Activated CD8-positive, alpha-beta memory T cell treated with anti-CD3 and anti-CD28 coated beads for 4 hours (primary cell): Measurements from ENCODE around the gene RGS13.
A peak's percentile ranks its signal among the peaks of the same experiment; 100 is the strongest.

ENCODE experiments used
- DNase-seq, 2 donors: peaks; one replicate each; pipeline ENCODE4 v3.0.0-alpha.2; 2020; ENCODE audit warnings: low read depth in 2 of 2

The RGS13 gene

DNA sequence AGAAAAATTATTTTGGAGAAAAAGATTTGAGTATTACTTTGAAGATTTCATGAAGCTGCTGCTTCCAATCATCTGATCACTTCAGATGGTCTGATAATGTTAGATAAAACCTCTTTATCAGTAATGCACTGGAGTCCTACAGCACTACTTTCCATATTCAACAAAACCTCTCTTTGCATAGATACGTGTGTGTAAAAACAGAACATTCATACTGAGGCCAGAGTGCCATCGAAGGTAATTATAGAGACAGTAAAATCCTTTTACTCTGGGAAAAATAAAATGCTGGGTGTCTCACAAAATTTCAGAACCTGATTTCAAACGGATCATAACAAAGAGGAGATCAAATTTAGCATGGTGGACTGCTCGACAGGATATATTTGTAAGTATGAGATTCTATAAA, at the start of gene RGS13:
TSS of gene RGS13 (plus strand) at position 209 of the 400 bp plus-strand sequence. CDS start 8,188 bp downstream, outside the sequence.
- no peak for DNase-seq

- DNase-seq, result no peak
Observed at GRCh38 chr1:192587386-192588266, 48.3 kb upstream of the RGS13 start.

- no peak for DNase-seq
Observed at GRCh38 chr1:192588546-192588945, 47.4 kb upstream of the RGS13 start.

GRCh38 chr1:192589813-192590212, 46.1 kb upstream of the RGS13 start:
- no peak for DNase-seq

DNA sequence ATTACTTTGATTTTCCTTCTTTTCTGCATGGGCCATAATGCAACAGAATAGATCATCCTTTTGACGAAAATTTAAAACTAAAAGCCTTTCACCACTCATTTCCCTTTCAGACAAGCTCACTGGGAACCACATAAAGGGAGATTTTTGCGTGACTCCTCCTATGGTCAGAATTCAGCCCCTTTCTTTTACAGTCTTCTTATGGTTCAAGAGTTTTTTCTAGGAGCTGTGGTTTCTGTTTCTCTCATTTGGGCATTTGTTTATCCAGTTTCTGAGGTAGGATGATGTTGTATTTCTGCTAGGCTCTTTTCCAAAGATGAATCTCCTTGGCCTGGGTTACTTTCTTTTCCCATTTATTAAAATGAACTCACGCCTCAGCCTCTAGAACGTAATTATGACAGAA, 43.4 kb upstream of the RGS13 start:
- DNase-seq, result no peak

DNA sequence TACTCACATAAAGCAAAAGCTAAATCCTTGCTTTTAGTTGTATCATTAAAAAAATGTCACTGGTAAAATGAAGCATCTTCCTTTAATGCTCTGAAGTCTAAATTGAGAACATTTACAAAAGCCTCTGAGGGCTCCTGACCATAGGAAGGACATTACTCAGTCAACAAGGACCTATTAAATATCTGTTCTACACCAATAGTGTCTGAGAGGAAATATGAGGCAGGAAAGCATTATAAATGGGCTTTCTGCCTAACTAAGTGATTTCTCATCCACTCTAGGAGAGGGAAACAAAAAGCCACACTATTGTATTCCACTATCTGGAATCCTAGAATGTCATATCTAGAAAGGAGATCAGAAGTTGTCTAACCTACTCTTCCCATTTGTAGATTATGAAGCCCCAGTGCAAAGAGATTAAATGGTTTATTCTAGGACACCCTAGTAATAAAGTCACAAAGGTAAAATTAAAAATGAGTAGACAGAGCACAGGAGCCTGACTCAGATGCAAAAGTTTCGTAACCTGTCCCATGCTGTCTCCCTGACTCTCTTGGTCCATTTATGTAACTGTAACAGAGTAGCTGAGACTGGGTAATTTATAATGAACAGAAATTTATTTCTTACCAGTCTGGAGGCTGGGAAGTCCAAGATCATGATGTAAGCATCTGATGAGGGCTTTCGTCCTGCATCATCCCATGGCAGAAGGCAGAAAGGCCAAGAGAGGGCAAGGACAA, 42.8 kb upstream of the RGS13 start:
- no peak for DNase-seq

DNA sequence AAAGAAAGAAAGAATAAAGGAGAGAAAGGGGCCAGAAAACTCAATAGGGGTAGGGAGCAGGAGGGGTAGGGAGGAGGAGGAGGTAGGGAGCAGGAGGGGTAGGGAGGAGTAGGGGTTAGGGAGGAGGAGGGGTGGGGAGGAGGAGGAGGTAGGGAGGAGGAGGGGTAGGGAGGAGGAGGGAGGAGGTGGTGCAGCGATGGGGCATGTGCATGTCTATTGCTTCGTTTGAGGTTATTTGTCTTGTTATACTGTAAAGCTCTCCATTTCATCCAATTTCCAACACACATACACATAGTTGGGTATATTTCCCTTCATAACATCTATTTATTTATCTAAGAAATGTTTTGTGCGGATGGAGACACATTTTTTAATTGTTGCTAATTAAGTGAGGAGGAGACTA, 40.6 kb upstream of the RGS13 start:
- DNase-seq, result no peak

GRCh38 chr1:192598589-192598988, 37.4 kb upstream of the RGS13 start:
- DNase-seq, result no peak

- DNase-seq, result no peak
Observed at GRCh38 chr1:192600275-192600674, 35.7 kb upstream of the RGS13 start.

DNA sequence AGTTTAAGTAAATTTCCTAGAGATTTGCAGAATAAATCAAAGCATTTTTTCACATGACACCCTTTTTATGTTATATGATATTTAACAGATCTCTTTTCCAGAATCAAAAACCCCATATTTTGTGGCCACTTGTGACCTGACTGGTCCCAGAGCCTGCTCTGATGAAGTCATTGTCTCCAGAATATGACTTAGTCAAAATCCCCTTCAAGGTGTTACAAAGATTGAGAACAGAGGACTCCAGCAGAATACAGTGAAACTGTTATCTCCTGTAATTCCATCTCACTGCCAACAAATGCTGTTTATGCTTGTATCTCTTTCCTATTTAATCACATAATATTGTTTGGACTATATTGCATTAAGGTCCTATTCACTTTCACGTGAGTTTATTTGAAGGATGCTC, 34.8 kb upstream of the RGS13 start:
- no peak for DNase-seq

- DNase-seq, result no peak
Observed at GRCh38 chr1:192601567-192601966, 34.4 kb upstream of the RGS13 start.

DNA sequence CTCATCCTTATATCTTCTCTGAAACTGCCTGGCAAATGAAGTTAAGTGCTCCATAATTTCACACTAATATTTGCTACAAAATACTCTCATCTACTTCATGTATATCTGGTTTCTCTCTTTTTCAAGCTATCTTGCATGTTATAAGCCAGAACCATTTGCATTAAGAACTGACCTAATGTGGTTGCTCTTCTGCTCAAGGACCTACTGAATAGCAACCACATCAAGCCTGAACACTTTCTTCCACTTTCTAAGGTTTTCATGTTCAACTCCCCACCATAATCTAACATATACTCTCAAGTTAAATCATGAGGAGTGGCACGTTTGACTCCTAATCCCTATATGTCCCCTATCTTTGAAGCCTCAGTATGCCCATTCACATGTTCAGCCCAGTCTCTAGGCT, 33.2 kb upstream of the RGS13 start:
- no peak for DNase-seq

DNA sequence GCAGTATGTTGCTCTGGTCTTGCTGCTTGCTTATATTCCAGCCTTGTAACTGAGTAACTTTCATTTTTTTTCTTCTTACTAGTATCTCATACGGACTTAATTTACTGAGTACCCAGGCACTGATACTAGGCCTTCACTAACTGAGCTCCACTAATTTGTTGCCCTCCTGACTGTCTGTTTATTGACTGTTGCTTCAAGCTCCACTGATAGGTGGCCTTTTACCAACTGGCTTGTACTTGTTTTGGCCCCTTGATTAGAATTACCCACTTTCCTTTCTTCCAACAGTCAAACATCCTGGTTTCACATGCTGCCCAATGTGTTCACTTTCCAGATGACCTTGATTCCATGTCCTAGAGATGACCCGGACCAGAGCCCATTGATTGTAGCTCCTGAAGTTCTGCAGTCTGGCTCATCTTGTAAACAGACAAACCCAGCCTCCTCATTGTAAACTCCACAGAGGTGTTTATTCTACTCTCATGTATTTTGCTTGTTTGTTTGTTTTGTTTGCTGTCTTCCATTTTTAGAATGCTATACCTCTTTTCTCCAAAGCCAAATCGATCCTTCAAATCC, 32.6 kb upstream of the RGS13 start:
- DNase-seq, result no peak

DNA sequence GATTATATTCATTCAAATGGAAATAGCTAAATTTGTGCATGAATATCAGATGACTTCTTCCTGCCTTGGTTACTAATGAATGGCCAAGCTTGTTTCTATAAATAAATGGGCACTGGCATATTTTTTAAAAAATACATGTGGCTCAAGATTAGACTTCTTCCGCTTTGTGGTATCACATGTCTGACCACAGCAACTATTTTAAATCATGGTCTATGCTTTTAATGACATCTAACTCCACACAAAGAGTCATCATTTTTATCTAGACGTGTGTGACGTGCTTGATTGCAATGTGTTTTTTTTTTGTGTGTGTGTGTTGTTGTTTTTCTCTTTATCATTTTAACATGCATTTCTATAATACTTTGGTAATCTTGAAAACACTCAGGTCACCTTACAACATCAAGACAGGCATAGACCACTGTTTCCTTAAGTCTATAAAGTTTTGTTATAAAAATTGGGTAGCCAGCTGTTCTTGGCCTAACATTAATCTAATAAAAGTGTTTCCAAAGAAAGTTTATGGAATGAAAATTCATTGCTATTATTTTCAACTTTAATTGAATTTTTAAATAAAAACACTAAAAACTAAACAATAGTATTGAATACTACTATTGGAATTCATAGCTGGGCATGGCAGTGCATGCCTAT, 30.8 kb upstream of the RGS13 start:
- no peak for DNase-seq

DNA sequence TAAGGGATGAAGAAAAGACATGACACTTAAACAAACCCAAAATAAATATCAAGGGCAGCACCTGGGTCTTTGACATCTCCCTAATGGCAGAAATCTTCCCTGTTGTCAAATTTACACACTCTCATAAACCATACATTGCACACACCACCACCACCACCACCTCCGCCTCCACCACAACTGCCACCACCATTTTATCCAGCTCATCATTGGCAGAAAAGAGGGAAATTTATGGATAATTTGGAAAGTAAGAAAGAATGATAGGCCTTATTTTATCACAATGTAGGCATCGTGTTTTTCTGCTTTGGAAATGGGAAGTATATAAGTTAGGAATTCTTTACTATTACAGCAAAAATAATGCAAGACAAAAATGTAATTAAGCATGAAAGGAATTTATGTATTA, 27.3 kb upstream of the RGS13 start:
- DNase-seq, result no peak

DNA sequence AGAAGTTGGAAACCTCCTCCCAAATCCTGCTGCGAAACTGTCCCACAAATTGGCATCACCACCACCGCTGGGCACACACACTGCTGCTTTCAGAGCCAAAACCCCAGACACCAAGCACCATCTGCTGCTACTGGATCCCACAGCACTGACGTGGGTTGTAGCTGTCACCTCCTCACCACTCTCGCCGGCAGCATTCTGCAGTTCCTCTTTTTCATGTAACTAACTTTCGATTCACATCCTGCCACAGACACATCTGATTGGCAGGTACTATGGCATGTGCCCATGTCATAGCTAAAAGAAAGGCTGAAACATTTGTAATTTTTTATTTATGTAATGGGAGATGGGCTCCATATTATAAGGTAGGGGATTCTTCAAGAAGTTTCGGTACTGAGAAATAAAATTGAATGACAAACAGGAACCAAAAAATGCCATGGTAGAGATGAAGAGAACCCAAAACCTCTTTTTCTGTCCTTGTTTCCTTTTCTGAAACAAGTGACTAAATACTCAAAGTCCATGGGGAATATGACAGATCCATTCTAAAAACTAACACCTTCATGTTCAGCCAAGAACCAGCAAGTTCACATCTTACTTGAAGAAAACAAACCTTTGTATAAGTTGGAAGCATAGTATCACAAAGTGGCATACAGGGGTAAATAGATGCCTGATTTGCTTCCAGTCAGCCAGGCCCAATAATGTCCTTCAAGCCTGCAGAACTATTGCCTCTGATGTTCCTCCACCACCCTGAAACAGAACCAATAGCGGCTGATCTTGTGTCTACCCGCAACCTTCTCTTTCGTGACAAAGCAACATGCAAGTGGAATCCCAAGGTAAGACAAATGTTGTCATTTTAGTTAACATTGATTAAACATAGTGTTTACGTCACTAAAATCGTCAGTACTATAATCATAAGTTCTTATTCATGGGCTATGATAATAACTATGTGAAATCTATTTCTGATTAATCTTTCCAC, 26.6 kb upstream of the RGS13 start:
- DNase-seq, result peak; percentile 26 to 28

DNA sequence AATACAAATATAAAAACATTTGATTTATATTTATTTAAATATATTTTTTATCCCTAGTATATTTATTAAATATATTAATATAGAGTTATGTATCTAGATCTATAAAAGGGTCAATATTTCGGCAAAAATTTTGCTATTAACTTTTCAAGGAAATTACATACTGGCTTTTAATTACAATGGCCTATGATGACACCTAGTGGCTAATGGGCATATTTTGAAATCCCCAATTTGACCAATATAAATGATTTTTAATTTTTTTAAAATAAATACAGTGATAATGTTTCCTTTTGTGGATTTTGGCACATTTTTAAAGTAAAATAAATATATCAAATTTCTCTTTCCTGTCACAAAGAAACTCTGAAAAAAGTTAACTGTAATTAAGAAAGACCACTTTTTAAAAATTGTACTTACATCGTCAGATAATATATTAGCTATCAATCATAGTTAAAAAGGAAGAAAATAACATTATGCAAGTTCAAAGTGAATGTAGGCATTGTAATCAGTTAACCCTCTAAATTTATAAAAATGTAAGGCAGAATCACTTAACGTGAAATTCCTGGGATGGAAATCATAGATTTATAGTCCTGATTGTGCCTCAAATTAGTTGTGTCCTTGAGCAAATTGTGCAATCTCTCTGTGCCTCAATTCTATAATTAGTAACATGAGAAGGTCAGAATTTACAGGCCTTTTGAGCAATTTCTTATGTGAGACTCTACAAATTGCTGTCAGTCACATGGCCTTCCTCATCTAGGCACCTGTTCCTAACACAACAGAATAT, 25.6 kb upstream of the RGS13 start:
- no peak for DNase-seq

DNA sequence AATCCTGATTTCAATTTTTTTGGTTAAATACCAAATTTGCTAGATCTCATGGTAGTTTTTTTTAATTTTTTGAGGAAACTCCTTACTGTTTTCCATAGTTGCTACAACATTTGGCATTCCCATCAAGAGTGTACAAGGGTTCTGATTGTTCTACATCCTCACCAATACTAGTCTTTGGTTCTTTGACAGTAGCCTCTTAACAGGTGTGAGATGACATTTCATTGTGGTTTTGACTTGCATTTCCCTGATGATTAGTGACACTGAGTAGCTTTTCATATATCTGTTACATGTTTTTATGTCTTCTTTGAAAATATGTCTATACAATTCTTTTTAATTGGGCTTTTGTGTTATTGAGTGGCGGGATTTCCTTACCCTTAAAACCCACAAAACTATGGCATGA, 20.9 kb upstream of the RGS13 start:
- no peak for DNase-seq

GRCh38 chr1:192620071-192620635, 15.8 kb upstream of the RGS13 start:
- no peak for DNase-seq
